Measurements from ENCODE around the gene LUZP1.

DNA sequence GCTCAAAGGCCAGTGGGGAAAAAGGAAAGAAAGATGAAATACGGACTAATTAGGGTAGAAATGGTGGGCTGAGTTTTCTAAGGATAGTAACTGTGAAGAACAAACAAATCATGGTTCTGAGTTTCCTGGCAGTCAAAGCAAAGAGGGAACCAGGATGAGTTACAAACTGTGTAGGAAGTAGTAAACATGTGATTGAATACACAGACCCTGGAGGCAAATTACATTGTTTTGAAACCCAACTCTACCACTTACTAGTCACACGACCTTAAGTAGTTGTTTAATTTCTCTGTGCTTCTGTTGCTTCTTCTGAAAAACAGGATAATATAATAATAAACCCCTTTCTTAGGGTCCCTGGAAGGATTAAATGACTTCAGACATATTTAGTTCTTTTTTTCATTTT is 11.2 kb upstream of the LUZP1 start:
- TF ChIP-seq, protein P1, sequence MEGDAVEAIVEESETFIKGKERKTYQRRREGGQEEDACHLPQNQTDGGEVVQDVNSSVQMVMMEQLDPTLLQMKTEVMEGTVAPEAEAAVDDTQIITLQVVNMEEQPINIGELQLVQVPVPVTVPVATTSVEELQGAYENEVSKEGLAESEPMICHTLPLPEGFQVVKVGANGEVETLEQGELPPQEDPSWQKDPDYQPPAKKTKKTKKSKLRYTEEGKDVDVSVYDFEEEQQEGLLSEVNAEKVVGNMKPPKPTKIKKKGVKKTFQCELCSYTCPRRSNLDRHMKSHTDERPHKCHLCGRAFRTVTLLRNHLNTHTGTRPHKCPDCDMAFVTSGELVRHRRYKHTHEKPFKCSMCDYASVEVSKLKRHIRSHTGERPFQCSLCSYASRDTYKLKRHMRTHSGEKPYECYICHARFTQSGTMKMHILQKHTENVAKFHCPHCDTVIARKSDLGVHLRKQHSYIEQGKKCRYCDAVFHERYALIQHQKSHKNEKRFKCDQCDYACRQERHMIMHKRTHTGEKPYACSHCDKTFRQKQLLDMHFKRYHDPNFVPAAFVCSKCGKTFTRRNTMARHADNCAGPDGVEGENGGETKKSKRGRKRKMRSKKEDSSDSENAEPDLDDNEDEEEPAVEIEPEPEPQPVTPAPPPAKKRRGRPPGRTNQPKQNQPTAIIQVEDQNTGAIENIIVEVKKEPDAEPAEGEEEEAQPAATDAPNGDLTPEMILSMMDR (IDR thresholded peaks at IDR 0.05): no peak
- TF ChIP-seq POLR2AphosphoS5 (IDR thresholded peaks at IDR 0.05; ENCODE audit: low read depth, low read length): no peak

Measured in Panc1 (cell line).